MCF 10A (cell line): ENCODE results near the gene APOL1. TPM values are rescaled to one million over a fixed set of nuclear protein-coding genes. Genes with fewer than 3 reads are reported as not detected.
A peak's percentile ranks its signal among the peaks of the same experiment; 100 is the strongest.

Source experiments
- BruUV-seq: library from RNA; stranded (reverse); fragments of 400-500 nt; replicated peaks from 2 replicates; lab custom pipeline; 2021; lab: Mats Ljungman, UMichigan
- CTCF ChIA-PET: fragments of 300-600 bp; sonication (Branson Sonifier 250); formaldehyde crosslinking; extraction: SDS; loops from one replicate; lab custom pipeline; 2021; ENCODE audit warnings: antibody characterized with exemption, inconsistent platforms; lab: Yijun Ruan, JAX
- POLR2A ChIA-PET: fragments of 300-600, 350-650 bp; sonication (Branson Sonifier 250); formaldehyde crosslinking; extraction: SDS; loops from one replicate; lab custom pipeline; 2020; ENCODE audit warnings: antibody characterized with exemption, inconsistent platforms; lab: Yijun Ruan, JAX
- DNase-seq: peaks from one replicate; pipeline ENCODE4 v3.0.0-alpha.2; 2018; ENCODE audit not compliant: unreplicated experiment
- H3K27ac Mint-ChIP-seq: one replicate; pipeline ENCODE4 v1.8.0; 2022; ENCODE audit warnings: mild to moderate bottlenecking, low read depth, mixed read lengths; ENCODE audit not compliant: unreplicated experiment
- H3K27me3 Mint-ChIP-seq: one replicate; pipeline ENCODE4 v1.8.0; 2022; ENCODE audit warnings: mixed read lengths; ENCODE audit not compliant: insufficient read depth, unreplicated experiment
- H3K36me3 Mint-ChIP-seq: one replicate; pipeline ENCODE4 v1.8.0; 2022; ENCODE audit warnings: mild to moderate bottlenecking, moderate library complexity, mixed read lengths; ENCODE audit not compliant: insufficient read depth, unreplicated experiment
- H3K4me1 Mint-ChIP-seq: one replicate; pipeline ENCODE4 v1.8.0; 2022; ENCODE audit warnings: mixed read lengths; ENCODE audit not compliant: insufficient read depth, unreplicated experiment
- H3K4me3 Mint-ChIP-seq: one replicate; pipeline ENCODE4 v1.8.0; 2022; ENCODE audit warnings: mild to moderate bottlenecking, moderate library complexity, mixed read lengths; ENCODE audit not compliant: unreplicated experiment
- H3K9me3 Mint-ChIP-seq: one replicate; pipeline ENCODE4 v1.8.0; 2022; ENCODE audit warnings: mixed read lengths; ENCODE audit not compliant: unreplicated experiment
- intact Hi-C: fragments of 100-400 bp; cut with micrococcal nuclease; formaldehyde crosslinking; loops from 2 replicates; pipeline ENCODE4 v1.14.1; 2022
- total RNA-seq: library from RNA; stranded (reverse); gene quantifications from 2 replicates; pipeline ENCODE4 v1.2.3, GENCODE V29; 2022
- TF ChIP-seq, protein P1 (sequence below): fragments of 200-600 bp; IDR thresholded peaks from one replicate; pipeline ENCODE4 v1.8.0; 2022; ENCODE audit warnings: antibody characterized with exemption, mild to moderate bottlenecking; ENCODE audit not compliant: unreplicated experiment

APOL1 gene
- total RNA-seq, 1 experiment from 2014 or later = 0.14 TPM

DNA sequence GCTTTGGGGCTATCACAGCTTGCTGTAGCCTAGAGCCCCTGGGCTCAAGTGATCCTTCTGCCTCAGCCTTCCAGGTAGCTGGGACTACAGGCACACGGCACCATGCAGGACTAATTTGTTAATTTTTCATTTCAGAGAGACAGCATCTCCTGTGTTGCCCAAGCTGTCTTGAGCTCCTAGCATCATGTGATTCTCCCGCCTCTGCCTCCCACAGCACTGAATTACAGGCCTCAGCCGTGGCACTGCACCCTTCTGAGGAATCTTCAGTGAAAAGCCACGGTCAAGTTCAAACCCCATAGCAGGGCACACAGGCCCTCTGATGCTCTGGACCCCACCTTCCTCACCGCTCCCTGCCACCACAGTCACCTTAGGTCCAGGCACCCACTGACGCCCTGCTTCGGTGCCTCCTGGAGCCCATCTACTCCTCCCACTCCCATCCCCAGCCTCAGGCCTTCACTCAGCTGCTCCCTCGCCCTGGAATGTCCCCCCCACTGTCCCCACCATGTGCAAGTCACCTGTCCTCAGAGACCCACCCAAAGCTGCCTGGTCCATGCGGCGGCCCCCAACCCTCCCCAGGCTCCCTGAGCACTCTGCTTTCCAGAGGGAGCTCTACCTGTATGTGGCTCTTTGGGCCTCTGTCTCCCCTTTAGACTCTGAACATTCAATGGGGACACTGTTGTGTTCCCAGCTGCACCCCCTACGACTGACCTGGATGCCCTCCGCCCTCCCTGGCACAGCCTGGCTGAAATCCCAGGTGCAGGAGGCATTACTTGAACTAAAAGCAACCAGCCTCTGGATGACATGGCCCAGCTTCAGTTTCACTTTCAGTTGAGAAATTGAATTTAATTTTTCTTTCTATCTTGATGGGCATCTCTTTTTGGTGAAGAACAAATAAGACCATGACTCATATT, 15.2 kb upstream of the APOL1 start:
- Mint-ChIP-seq H3K36me3 (peaks cover 33% of the 10 kb centered on the region), H3K4me1 (peaks cover 28% of the 10 kb centered on the region), H3K27ac (peak overlapping the region; percentile 97), H3K9me3 (peaks cover 16% of the 10 kb centered on the region), H3K4me3 (peak overlapping the region; percentile 97), H3K27me3 (no peaks in the 10 kb centered on the region)
- ChIA-PET CTCF (interaction anchor here (0.6 to 4.4 kb wide), 8 partner anchors 37 to 611 kb away, joined by 3 to 25 read pairs (median 4); no protein-coding TSS in a partner anchor), POLR2A (interaction anchor here (0.6 to 2.6 kb wide), 5 partner anchors 17 to 97 kb away, joined by 3 to 7 read pairs (median 3); no protein-coding TSS in a partner anchor)
- TF ChIP-seq, protein P1, sequence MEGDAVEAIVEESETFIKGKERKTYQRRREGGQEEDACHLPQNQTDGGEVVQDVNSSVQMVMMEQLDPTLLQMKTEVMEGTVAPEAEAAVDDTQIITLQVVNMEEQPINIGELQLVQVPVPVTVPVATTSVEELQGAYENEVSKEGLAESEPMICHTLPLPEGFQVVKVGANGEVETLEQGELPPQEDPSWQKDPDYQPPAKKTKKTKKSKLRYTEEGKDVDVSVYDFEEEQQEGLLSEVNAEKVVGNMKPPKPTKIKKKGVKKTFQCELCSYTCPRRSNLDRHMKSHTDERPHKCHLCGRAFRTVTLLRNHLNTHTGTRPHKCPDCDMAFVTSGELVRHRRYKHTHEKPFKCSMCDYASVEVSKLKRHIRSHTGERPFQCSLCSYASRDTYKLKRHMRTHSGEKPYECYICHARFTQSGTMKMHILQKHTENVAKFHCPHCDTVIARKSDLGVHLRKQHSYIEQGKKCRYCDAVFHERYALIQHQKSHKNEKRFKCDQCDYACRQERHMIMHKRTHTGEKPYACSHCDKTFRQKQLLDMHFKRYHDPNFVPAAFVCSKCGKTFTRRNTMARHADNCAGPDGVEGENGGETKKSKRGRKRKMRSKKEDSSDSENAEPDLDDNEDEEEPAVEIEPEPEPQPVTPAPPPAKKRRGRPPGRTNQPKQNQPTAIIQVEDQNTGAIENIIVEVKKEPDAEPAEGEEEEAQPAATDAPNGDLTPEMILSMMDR = no peak
- no TSS peak for BruUV-seq
- no peak for DNase-seq
- intact Hi-C loops = loop anchor here (5.0 kb wide), 1 partner anchor 40 kb away; no protein-coding TSS in a partner anchor

DNA sequence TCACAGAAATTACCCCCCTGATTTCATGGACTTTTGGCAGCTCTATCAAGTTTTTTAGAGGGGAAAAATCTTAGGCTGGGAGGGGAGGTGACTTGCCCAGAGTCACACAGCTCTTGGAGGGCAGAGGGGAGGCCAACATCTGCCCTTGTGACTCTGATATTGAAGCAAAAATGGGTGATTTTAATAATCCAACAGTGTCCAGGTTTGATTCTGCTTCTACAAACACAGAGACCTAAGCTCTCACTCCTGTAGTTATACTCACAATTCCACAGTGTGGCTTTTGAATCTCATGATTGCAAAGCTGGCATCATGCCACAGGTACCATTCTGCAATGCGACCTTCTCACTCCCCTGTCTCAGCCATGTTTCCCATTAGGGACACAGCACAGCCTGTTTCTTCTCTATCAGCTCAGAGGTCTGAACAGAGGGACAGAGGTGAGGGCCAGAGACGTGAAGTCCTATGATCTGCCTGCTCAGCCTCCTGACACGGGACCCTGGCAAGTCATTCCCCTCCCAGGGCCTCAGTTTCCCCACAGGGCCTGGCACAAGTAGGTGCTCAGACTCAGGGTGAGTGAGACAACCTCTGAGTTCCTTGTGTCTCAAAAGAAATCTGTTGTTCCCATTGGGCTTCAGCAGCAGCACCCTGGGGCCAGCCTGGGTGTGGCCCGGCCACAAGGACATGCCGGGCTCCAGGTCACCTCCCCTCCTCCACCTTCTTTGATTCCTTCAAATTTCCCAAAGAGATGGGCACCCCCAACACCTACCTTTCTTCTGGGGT, 14.4 kb upstream of the APOL1 start:
- Mint-ChIP-seq H3K27ac (peak overlapping the region; percentile 97), H3K4me1 (peaks cover 28% of the 10 kb centered on the region), H3K9me3 (peaks cover 16% of the 10 kb centered on the region), H3K4me3 (peak overlapping the region; percentile 97), H3K36me3 (peaks cover 33% of the 10 kb centered on the region), H3K27me3 (no peaks in the 10 kb centered on the region)
- DNase-seq = peak; percentile 13
- CTCF ChIA-PET = interaction anchor here (0.6 to 4.4 kb wide), 23 partner anchors 10 to 612 kb away, joined by 3 to 25 read pairs (median 5); partner anchors contain the start of gene APOL1
- POLR2A ChIA-PET = interaction anchor here (0.8 to 2.6 kb wide), 15 partner anchors 12 to 243 kb away, joined by 3 to 7 read pairs (median 3); partner anchors contain the start of gene TXN2
- TF ChIP-seq, protein P1 = no peak
- intact Hi-C loops = loop anchor here (1.0 to 5.0 kb wide), 2 partner anchors 41 to 93 kb away; no protein-coding TSS in a partner anchor
- BruUV-seq = TSS peak; percentile 54

DNA sequence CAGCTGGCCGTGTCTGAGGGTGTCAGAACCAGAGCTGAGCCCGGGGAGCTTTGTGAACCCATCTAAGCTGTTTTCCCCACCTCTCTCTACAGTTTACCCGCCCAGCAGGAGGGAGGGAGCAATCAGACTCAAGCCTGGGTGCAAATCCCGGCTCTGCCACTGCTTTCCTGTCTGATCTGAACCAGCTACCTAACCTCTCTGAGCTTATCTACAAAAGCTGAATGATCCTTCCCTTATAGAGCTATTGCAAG, 13.9 kb upstream of the APOL1 start:
- ChIA-PET CTCF (interaction anchor here (0.6 to 4.4 kb wide), 27 partner anchors 9 to 612 kb away, joined by 3 to 25 read pairs (median 5); partner anchors contain the start of gene APOL1), POLR2A (interaction anchor here (0.8 to 2.6 kb wide), 15 partner anchors 11 to 243 kb away, joined by 3 to 7 read pairs (median 4); partner anchors contain the start of gene TXN2)
- H3K27me3 Mint-ChIP-seq = no peaks in the 10 kb centered on the region
- intact Hi-C loops = loop anchor here (1.0 to 5.0 kb wide), 2 partner anchors 42 to 94 kb away; no protein-coding TSS in a partner anchor
- TF ChIP-seq, protein P1 = no peak
- H3K4me1 Mint-ChIP-seq = peaks cover 28% of the 10 kb centered on the region
- peak overlapping the region; percentile 97 for H3K4me3 Mint-ChIP-seq
- peaks cover 32% of the 10 kb centered on the region for H3K36me3 Mint-ChIP-seq
- BruUV-seq = no TSS peak
- no peak for DNase-seq
- H3K27ac Mint-ChIP-seq = peak overlapping the region; percentile 97
- H3K9me3 Mint-ChIP-seq = peaks cover 16% of the 10 kb centered on the region
